Lower lobe of right lung (tissue), 2 donors: ENCODE measurements around the gene TMEM9. TPM values are rescaled to one million over a fixed set of nuclear protein-coding genes. Genes with fewer than 3 reads are reported as not detected.

Experiments used
- ATAC-seq, 2 donors: fragments of 200-7000 bp; cut with Tn5 transposase; one replicate each; pipeline ENCODE4 v1.9.1; 2020 to 2022; ENCODE audit warnings: mild to moderate bottlenecking in 2 of 2, moderate library complexity in 2 of 2
- DNase-seq: peaks from one replicate; pipeline ENCODE4 v3.0.0-alpha.2; 2020
- H3K27ac ChIP-seq: fragments of 200-600 bp; one replicate; pipeline ENCODE4 v1.8.0; 2022
- H3K27me3 ChIP-seq: fragments of 200-600 bp; one replicate; pipeline ENCODE4 v1.8.0; 2022; ENCODE audit warnings: low read depth
- H3K36me3 ChIP-seq: fragments of 200-600 bp; one replicate; pipeline ENCODE4 v1.8.0; 2022; ENCODE audit warnings: mild to moderate bottlenecking
- H3K4me1 ChIP-seq: fragments of 200-600 bp; one replicate; pipeline ENCODE4 v1.8.0; 2022
- H3K4me3 ChIP-seq: fragments of 200-600 bp; one replicate; pipeline ENCODE4 v1.8.0; 2022; ENCODE audit warnings: mild to moderate bottlenecking
- H3K9me3 ChIP-seq: fragments of 200-600 bp; one replicate; pipeline ENCODE4 v1.8.0; 2022
- intact Hi-C: fragments of 100-400 bp; cut with DNase I; formaldehyde crosslinking; loops from one replicate; pipeline ENCODE4 v1.11.0; 2022
- total RNA-seq: library from RNA; stranded (reverse); fragmentation: NEBNext Ultra II Directional; extraction: Animal tissue kit (Norgen Biotek cat#: 25700); gene quantifications from one replicate; pipeline ENCODE4 v1.2.1, GENCODE V29; 2021
- TF ChIP-seq, protein P1 (sequence below): fragments of 200-600 bp; IDR thresholded peaks from one replicate; pipeline ENCODE4 v1.8.0; 2022; ENCODE audit warnings: antibody characterized with exemption, mild to moderate bottlenecking
- donor health status: DM: no; HTN: yes; CAD: no; lungs with severe emphysema.

The TMEM9 gene
- total RNA-seq, 1 donor from 2014 or later, result 47.9 TPM

DNA sequence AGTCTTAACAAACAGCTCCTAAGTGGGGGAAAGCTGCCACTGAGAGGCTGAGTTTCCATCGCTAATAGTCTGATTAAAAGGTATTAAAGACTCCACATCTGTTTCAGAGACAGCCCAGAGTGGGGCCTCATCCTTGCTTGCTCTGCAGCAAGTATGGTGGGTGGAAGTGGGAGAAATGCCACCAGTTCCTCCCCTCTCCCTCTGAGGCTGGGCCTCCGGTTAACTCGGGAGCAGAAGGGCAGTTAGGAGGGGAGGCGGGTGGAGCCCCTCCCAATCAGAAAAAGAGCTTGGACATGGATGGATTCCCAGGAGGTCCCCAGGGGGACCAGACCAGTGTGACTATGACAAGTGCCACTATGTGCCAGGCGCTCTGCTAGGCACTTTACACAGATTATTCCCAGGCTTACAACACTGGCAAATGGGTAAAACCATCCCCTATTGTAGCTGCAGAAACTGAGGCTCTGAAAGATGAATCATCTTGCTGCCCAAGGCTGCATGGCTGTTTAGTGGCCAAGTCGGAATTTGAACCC, 15.9 kb downstream of the TMEM9 start:
- Histone ChIP-seq H3K27ac (no peak overlapping the region), H3K4me1 (no peaks in the 10 kb centered on the region), H3K4me3 (no peak overlapping the region), H3K36me3 (peaks cover 68% of the 10 kb centered on the region), H3K27me3 (no peaks in the 10 kb centered on the region), H3K9me3 (no peaks in the 10 kb centered on the region)
- no peak for ATAC-seq
- intact Hi-C loops, result no loop called here
- TF ChIP-seq, protein P1, sequence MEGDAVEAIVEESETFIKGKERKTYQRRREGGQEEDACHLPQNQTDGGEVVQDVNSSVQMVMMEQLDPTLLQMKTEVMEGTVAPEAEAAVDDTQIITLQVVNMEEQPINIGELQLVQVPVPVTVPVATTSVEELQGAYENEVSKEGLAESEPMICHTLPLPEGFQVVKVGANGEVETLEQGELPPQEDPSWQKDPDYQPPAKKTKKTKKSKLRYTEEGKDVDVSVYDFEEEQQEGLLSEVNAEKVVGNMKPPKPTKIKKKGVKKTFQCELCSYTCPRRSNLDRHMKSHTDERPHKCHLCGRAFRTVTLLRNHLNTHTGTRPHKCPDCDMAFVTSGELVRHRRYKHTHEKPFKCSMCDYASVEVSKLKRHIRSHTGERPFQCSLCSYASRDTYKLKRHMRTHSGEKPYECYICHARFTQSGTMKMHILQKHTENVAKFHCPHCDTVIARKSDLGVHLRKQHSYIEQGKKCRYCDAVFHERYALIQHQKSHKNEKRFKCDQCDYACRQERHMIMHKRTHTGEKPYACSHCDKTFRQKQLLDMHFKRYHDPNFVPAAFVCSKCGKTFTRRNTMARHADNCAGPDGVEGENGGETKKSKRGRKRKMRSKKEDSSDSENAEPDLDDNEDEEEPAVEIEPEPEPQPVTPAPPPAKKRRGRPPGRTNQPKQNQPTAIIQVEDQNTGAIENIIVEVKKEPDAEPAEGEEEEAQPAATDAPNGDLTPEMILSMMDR, result no peak
- DNase-seq, result no peak

DNA sequence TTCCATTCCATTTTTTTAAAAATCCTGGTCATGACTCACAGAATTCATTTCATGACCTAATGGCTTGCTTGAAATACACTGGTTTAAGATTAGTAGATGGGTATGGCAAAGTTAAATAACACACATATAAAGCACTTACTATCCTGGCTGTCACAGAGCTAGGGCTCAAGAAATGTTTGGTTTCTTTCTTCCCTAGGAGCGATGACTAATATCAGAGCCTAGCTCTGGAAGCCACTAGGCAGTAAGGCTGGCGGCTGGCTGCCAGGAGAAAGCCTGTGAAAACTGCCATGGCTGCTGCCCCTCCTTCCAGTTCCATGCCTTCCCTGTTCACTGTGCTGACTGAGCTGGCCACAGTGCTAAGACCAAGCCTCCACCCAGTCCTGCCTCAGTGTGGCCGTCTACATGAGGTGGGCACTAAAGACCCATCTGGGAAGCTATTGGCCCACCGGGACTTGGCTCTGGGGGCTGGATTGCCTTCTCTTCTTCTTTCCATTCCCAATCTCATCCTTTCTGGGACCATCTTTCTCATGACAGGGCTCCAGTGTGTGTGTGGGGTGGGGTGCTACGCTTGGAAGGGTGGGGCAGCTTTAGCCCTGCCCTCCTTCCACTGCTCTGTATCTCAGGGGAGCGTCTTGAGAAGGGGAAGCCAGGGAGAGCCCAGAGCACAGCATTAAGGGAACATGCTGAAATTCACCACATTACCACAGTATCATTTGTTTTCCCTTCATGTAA, 16.5 kb downstream of the TMEM9 start:
- intact Hi-C loops, result no loop called here
- Histone ChIP-seq H3K4me1 (no peaks in the 10 kb centered on the region), H3K9me3 (no peaks in the 10 kb centered on the region), H3K36me3 (peaks cover 62% of the 10 kb centered on the region), H3K27ac (no peak overlapping the region), H3K27me3 (no peaks in the 10 kb centered on the region), H3K4me3 (no peak overlapping the region)
- DNase-seq (no peak), ATAC-seq (peak; percentile 11 to 46)
- TF ChIP-seq, protein P1, result no peak

DNA sequence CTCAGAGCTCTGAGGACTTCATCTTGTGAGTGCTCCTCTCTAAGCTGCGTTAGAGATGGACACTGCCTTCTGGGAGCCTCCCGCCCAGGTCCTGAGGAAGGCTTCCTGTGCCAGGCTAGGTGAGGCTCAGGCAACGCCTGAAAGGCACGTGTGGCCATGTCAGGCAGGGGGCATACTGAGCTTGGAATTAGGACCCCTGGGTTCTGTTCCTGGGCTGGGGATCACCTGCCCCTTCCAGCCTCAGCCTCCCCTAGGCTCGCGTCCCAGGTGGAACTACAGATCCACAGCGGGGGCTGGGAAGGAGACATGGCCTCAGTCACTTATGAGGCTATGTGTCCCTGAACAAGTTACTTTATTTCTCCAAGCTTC, 17.3 kb downstream of the TMEM9 start:
- ATAC-seq (peak in 1 of 2 donors; percentile 4), DNase-seq (no peak)
- TF ChIP-seq, protein P1, result no peak
- Histone ChIP-seq H3K4me1 (no peaks in the 10 kb centered on the region), H3K27ac (no peak overlapping the region), H3K27me3 (no peaks in the 10 kb centered on the region), H3K4me3 (no peak overlapping the region), H3K9me3 (no peaks in the 10 kb centered on the region), H3K36me3 (peaks cover 55% of the 10 kb centered on the region)
- intact Hi-C loops, result no loop called here

DNA sequence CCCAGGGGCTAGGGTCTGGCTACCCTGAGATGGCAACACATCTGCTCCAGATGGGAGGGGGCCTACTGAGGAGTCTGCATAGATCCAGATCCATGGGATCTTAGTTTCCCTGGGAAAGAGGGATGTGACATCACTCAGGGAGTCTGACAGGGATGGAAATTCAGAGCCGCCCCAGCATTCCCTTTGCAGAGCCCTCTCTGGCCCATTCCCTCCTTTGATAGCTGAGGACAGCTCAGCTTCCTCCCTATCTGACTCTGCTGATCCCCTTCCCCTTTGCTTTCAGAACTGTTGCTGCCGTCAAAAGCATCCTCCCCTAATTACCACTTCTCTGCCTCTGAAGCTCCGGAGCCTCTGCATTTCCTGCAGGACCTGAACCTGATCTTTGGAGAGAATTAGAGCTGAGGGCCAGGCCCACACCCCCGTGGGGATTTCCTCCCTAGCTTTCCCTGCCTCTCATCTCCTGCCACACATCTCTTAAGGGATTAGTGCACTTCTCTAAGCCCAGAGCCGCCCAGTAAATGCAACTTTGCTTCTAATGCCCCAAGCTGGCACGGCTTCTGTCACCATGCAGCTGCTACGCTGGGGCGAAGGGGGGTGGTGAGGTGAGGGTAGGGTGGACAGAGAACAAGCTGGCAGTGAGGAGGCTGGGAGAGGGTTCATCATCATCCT, 17.8 kb downstream of the TMEM9 start:
- TF ChIP-seq, protein P1, result no peak
- H3K27ac ChIP-seq, result no peak overlapping the region

DNA sequence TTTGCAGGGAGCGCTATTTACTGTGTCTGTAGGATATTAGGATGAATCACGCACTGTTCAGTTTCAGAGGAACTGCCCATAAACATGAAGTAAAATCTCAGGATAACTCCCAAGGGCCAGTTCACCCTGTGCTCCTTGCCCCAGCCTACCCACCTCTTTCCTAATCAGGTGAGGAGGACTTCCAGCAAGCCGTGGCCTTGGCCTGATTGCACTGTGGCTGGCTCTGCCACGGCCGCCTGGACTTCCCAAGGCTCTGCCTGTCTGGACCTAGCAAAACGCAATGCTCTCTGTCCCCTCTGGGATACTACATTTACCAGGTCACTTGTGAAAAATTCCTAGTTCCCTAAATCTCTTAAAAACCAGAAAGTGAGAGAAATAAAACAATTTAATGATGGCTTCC, 19.9 kb downstream of the TMEM9 start:
- TF ChIP-seq, protein P1, result no peak
- H3K4me1 ChIP-seq, result no peaks in the 10 kb centered on the region
- ATAC-seq (no peak), DNase-seq (no peak)
- H3K4me3 ChIP-seq, result no peak overlapping the region
- H3K27me3 ChIP-seq, result no peaks in the 10 kb centered on the region
- intact Hi-C loops, result no loop called here
- peaks cover 31% of the 10 kb centered on the region for H3K36me3 ChIP-seq
- no peak overlapping the region for H3K27ac ChIP-seq
- H3K9me3 ChIP-seq, result no peaks in the 10 kb centered on the region

More for the DNA sequence above, 17.8 kb downstream of the TMEM9 start:
- Histone ChIP-seq H3K4me1 (no peaks in the 10 kb centered on the region), H3K27me3 (no peaks in the 10 kb centered on the region), H3K36me3 (peaks cover 52% of the 10 kb centered on the region), H3K9me3 (no peaks in the 10 kb centered on the region), H3K4me3 (no peak overlapping the region)
- no peak for DNase-seq
- ATAC-seq, result no peak
- intact Hi-C loops, result no loop called here
